Inferior parietal cortex (tissue), 1 donor: ENCODE measurements around the gene LTBR.

ENCODE experiments used
- DNase-seq: peaks from one replicate; pipeline ENCODE4 v3.0.0-alpha.2; 2016; ENCODE audit errors: extremely low spot score

LTBR gene

DNA sequence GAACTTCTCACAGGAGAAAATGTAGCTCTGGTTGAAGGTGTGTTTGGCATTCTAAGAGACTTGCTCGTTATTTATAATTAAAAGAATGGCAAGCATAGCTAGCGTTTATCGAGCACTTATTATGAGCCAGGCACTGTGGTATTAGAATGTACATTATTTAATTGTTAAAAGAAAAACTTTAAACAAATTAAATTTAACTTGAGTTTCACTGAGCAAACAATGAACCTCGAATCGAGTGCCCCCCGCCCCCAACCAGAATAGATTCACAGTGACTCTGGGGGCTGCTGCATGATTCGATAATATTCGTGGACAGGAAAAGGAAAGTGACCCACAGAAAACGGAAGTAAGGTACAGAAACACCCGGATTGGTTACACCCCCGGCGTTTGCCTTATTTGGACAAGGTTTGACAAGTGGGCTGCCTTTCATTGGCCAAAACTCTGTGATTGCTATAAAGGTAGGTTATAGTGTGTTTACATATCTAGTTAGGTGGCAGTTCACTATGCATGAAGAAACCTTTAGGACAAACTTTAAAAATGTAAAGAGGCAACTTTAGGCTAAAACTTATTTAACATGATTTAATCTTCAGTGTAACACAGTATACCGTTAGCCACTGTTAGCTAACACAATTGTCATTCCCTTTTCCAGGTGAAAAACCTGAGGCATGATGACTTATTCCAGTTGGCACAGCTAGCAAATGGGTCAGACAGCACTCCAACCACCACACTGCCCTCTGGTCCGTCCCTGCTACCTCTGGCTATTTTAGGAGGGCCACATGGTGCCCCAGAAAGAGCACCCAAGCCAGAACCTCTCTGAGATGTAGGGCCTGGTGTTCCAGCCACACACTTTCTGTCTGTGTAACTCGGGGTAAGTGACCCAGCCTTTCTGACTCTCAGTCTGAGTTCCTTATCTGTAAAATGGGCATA is 15.7 kb upstream of the LTBR start:
- no peak for DNase-seq

GRCh38 chr12:6368906-6369525 is 14.9 kb upstream of the LTBR start:
- no peak for DNase-seq

DNA sequence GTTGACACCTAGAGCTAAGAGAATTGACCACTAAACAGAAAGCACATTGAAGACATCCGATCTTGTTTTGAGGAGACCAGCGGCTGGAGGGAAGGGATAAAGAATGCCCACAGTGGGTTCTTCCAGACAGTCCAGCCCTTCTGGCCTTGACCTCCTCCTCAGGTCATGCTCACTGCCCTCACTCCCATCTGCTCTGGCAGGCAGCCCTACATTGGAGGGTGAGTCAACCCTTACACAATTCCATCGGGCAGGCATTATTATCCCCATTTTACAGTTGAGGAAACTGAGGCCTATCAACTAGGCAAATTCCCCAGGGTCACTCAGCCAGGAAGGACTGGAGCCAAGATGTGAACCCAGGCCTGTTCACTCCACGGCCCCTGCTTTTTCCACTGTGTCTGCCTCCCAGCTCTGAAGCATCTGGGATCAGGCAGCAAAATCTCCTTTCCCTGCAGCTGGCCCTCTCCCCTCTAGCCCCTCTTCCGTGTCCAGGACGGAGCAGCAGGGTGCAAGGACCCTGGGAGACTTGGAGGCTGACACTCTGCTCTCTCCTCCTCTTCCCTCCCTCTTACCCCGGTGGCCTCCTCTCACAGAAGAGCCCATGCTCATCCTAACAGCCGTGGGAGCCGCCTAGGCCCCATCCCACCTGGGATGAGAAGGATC is 13.9 kb upstream of the LTBR start:
- no peak for DNase-seq

GRCh38 chr12:6370576-6370935 is 13.4 kb upstream of the LTBR start:
- DNase-seq: no peak

- no peak for DNase-seq
Observed at GRCh38 chr12:6370994-6371754, 12.8 kb upstream of the LTBR start.

DNA sequence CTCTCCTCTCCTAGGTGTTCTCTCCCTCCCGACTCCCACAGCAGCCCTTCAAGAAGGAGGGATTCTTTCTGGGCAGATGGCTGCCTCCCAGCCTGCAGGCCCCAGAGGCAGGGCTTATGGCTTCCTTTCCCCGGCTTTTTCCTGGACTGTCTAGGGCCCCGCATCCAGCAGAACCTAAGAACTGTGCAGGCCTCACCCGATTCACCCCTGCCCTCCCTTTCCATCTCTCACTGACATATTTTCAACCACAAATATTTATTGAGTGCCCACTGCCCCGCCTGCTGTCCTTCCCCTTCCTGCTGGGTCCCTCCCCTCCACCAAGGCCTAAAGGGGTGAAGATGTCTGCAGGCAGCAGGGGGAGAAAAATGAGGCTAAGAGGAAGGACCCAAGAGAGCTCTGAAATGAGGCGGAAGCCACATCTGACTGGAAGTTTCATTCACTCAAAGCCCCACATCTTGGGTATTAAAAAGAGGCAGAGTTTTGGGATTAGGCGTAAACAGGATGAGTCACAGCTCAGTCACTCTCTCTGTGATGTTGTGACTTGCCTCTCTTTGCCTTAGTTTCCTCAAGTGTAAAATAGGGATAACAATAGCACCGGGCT is 11.5 kb upstream of the LTBR start:
- no peak for DNase-seq

GRCh38 chr12:6373022-6373787 is 10.8 kb upstream of the LTBR start:
- no peak for DNase-seq

- DNase-seq: no peak
Observed at GRCh38 chr12:6374028-6374785, 9.8 kb upstream of the LTBR start.

- no peak for DNase-seq
Observed at GRCh38 chr12:6374786-6375160, 9.2 kb upstream of the LTBR start.

- DNase-seq: no peak
Observed at GRCh38 chr12:6375269-6376078, 8.5 kb upstream of the LTBR start, which contains the start of gene SCNN1A. Gene SCNN1A (minus strand): TSS chr12:6375563. CDS start chr12:6374783, 780 bp downstream.

DNA sequence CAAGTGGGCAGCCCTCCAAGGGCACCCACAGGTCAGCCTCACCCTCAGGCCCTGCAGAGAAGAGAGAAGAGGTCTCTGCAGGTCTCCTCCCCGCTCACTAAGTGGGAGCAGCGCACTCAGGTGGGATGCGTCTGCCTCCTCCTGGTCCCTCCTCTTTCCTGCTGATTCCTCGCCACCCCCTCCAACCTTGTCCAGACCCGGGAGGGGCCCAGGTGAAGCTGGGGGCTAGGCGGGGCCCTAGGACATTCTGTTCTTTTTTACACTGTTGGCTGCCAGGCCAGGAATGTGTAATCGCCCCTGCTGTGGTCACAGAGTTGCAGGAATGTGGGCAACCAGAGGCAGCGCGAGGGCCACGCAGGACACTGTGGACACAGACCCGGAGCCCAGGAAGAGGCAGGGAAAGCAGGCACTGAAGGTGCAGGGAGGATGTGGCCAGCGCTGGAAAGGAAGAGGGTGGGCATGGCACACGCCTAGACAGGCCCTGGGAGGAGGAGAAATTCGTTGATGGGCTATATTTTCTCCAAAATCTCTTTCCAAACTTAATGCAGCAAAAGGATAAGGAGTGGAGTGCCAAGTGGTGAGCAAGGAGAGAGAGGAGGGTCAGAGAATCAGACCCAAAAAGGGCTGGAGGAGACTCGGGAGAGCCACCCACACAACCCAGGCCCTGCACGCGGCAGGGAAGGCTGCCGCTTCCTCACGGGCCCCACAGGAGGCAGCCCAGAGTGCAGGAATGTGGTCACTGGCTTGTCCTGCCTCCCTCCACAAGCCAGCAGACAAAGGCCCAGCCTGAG is 7.7 kb upstream of the LTBR start:
- DNase-seq: no peak

GRCh38 chr12:6376870-6377666 is 6.9 kb upstream of the LTBR start:
- no peak for DNase-seq

- no peak for DNase-seq
Observed at GRCh38 chr12:6377667-6377994, 6.3 kb upstream of the LTBR start.

DNA sequence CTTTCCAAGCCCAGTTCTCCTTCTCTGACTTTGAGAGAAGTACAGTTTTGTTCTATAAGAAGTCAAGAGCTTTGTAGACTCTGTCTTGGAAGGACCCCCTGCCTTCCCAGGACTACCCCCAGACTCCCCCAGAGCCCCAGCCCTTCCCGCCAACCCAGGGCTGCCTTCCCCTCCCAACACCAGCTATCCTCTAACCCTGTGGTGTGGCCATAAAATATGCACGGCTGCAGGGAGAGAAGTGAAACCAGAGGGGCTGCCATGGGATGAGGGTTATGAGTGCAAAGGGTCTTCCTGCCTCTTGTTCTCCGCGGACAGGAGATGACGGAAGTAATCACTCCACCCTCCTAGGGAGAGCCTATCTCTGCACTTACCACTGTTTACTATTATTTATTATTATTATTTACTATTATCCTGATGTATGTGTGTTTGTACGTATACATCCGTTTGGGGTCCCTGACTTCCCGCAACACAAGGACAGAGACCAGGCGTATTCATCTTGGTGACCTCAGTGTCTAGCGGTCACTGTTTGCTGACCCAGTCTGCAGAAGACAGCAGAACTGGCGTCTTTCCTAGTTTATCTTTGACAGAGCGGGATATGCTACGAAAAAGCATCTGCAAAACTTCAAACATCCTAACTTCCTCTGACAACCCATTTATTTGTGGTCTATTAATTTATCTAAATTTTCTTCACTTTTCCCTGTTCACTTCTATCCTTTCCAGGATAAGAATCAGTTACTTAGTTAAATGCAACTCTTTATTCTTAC is 5.1 kb upstream of the LTBR start:
- DNase-seq: no peak

DNA sequence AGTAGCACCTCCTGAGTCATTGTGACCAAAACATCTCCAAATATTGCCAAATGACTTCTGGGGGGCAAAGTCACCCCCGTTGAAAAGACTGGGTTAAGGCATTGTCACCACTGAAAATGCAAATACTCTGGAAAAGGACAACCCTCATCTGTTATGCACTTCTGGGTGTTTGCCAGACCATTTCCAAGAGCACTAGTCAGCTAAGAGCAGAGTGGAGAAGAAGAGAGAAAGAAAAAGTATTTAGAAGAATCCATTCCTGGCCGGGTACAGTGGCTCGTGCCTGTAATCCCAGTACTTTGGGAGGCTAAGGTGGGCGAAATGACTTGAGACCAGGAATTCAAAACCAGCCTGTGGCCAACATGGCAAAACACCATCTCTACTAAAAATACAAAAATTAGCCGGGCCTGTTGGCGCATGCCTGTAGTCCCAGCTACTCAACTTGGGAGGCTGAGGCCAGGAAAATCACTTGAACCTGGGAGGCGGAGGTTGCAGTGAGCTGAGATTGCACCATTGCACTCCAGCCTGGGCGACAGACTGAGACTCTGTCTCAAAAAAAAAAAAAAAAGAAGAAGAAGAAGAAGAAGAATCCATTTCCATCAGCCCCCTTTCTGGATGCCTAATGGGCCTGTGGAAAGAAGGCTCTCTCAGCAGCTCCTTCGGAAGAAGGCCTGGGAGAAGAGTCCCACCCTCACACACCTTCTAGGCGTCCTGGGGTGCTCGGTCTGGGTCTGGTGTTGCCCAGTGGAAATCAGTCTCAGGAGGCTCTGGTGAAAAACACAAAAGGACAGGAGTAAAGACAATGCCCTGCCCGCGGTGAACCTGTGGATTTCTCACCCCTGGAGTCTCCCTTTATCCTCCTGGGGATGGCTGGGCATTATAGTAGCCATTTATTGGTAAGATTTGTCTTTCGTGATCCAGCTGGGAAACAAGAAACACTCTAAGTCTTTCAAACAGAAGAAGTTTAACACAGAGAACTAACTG is 3.5 kb upstream of the LTBR start:
- no peak for DNase-seq

GRCh38 chr12:6382371-6382770 is 1.6 kb upstream of the LTBR start:
- no peak for DNase-seq
